Measurements from ENCODE around the gene IMP4. TPM values are rescaled to one million over a fixed set of nuclear protein-coding genes. Genes with fewer than 3 reads are reported as not detected.

Gene IMP4
- total and polyA plus RNA-seq, 2 of the 8 experiments (the other 6 are each of a cell fraction or from before 2014, with no cell fraction given), result 96.8 to 194 TPM

GRCh38 chr2:130373808-130374365, 31.2 kb downstream of the IMP4 start:
- ChIA-PET CTCF (ENCODE audit: partially characterized antibody) (interaction anchor here (1.2 to 2.1 kb wide), 10 partner anchors 10 to 86 kb away, joined by 3 to 27 read pairs (median 8); partner anchors contain the start of gene PTPN18), POLR2A (ENCODE audit: partially characterized antibody) (interaction anchor here (0.7 to 1.6 kb wide), 5 partner anchors 10 to 31 kb away, joined by 3 to 14 read pairs (median 5); partner anchors contain the start of gene IMP4)
- Histone ChIP-seq H3K27me3 (replicated peaks in 1 of 4; ENCODE audit: control insufficient read depth in 3 of 4, extremely low read depth in 1 of 4, insufficient read depth in 3 of 4, low read length in 3 of 4) (peaks cover 0 to 2% (median 0%) of the 10 kb centered on the region in 4 experiments; a peak in 1 of 7 replicates), H2BK5ac (ENCODE audit: low read depth, low read length) (no peak overlapping the region), H2BK15ac (ENCODE audit: low read length) (no peak overlapping the region), H3K79me2 (ENCODE audit: control insufficient read depth in 1 of 2, insufficient read depth in 2 of 2, low read length in 2 of 2) (no peaks in the 10 kb centered on the region), H2BK20ac (ENCODE audit: low read length) (no peak overlapping the region), H3K4me2 (ENCODE audit: insufficient read depth in 1 of 2, low read depth in 2 of 2, low read length in 2 of 2) (no peak overlapping the region; a peak in 1 of 4 replicates), H3K36me3 (ENCODE audit: control insufficient read depth in 2 of 4, insufficient read depth in 4 of 4, low read length in 3 of 4) (no peaks in the 10 kb centered on the region), H2BK12ac (ENCODE audit: low read depth, low read length) (no peak overlapping the region), H4K8ac (ENCODE audit: extremely low read depth, insufficient read depth, low read length) (no peak overlapping the region), H3K9ac (replicated peaks in 1 of 4; ENCODE audit: extremely low read depth in 1 of 4, low read depth in 3 of 4, low read length in 3 of 4) (no peak overlapping the region), H3K4me3 (ENCODE audit: extremely low read depth in 1 of 4, insufficient read depth in 2 of 4, low read depth in 3 of 4, low read length in 4 of 4) (no peak overlapping the region), H3K27ac (ENCODE audit: low read depth, low read length) (no peak overlapping the region), H3K79me1 (ENCODE audit: low read depth, low read length) (peaks cover 6% of the 10 kb centered on the region; the same call in 1 of the 2 replicates), H2AK5ac (ENCODE audit: low read depth, low read length) (no peak overlapping the region), H3K14ac (ENCODE audit: insufficient read length) (no peak overlapping the region), H3K4ac (replicated peaks; ENCODE audit: insufficient read length, low read depth, low read length) (no peak overlapping the region), H3K56ac (replicated peaks; ENCODE audit: insufficient read length, low read depth, low read length) (no peak overlapping the region), H3K23me2 (ENCODE audit: low read depth, low read length) (peaks cover 3% of the 10 kb centered on the region; the same call in 1 of the 2 replicates), H2AFZ (ENCODE audit: low read length) (no peak overlapping the region), H3K18ac (ENCODE audit: extremely low read depth, low read length) (no peak overlapping the region), H3K4me1 (replicated peaks in 1 of 4; ENCODE audit: control insufficient read depth in 3 of 4, insufficient read depth in 4 of 4, low read length in 3 of 4) (peaks cover 0 to 8% (median 4%) of the 10 kb centered on the region in 4 experiments; a peak in 5 of 7 replicates), H4K20me1 (replicated peaks in 1 of 2; ENCODE audit: control insufficient read depth in 1 of 2, insufficient read depth in 2 of 2, low read length in 2 of 2) (no peaks in the 10 kb centered on the region), H4K5ac (ENCODE audit: insufficient read length, low read depth, low read length) (no peak overlapping the region), H3K9me3 (ENCODE audit: insufficient read depth in 2 of 2, low read depth in 1 of 2, low read length in 1 of 2) (no peaks in the 10 kb centered on the region), H3K23ac (ENCODE audit: insufficient read length) (no peak overlapping the region), H4K91ac (replicated peaks; ENCODE audit: insufficient read length, low read length) (no peak overlapping the region), H2BK120ac (replicated peaks; ENCODE audit: low read depth, low read length) (no peak overlapping the region)
- no peak for DNase-seq (ENCODE audit: low read depth in 1 of 2, low spot score in 2 of 2)
- WGBS, 2 experiments (ENCODE audit: extremely low coverage in 1 of 2, insufficient coverage in 1 of 2, insufficient read length in 1 of 2, insufficient replicate concordance in 2 of 2, low coverage in 1 of 2, low lambda C conversion rate in 2 of 2, missing lambda C conversion rate in 1 of 2), result 79% methylated on average over 3 of the region's 3 CpGs; no CpG with 5 or more reads in 1 of the 2 experiments
- FAIRE-seq, result no peak
- TF ChIP-seq YY1 (IDR thresholded peaks at IDR 0.05; ENCODE audit: low read depth, low read length), result no peak
- TF ChIP-seq KDM4A (IDR thresholded peaks at IDR 0.05; ENCODE audit: low read depth, low read length, severe bottlenecking), result no peak
- no peak for TF ChIP-seq ATF3 (IDR thresholded peaks at IDR 0.05; ENCODE audit: insufficient read depth, low read depth, low read length)
- TF ChIP-seq ASH2L (IDR thresholded peaks at IDR 0.05; ENCODE audit: low read length), result no peak
- TF ChIP-seq SIX5 (IDR thresholded peaks at IDR 0.05; ENCODE audit: low read depth, low read length), result no peak
- no peak for TF ChIP-seq GTF2F1 (IDR thresholded peaks at IDR 0.05; ENCODE audit: borderline replicate concordance, low read depth, low read length)
- TF ChIP-seq KDM5A (IDR thresholded peaks at IDR 0.05; ENCODE audit: low read length), result no peak
- TF ChIP-seq SAP30 (IDR thresholded peaks at IDR 0.05; ENCODE audit: insufficient read depth, insufficient replicate concordance, low read length), result no peak
- TF ChIP-seq TAF7 (optimal IDR thresholded peaks at IDR 0.05; ENCODE audit: borderline replicate concordance, low read depth, low read length), result no peak
- no peak for TF ChIP-seq TEAD4 (IDR thresholded peaks at IDR 0.05; ENCODE audit: low read depth, low read length)
- no peak for TF ChIP-seq CTBP2 (IDR thresholded peaks at IDR 0.05; ENCODE audit: borderline replicate concordance, insufficient read depth, insufficient read length, low read length)
- TF ChIP-seq GABPA (IDR thresholded peaks at IDR 0.05; ENCODE audit: borderline replicate concordance, insufficient read depth, low read length), result no peak

Data from H1 (cell line).